Endodermal cell (in vitro differentiated cells): ENCODE measurements around the gene ATP2B1. TPM values are rescaled to one million over a fixed set of nuclear protein-coding genes. Genes with fewer than 3 reads are reported as not detected.

ENCODE experiments used
- DNase-seq: peaks from one replicate; pipeline ENCODE4 v3.0.0-alpha.2; 2017
- H3K27ac ChIP-seq: 2 replicates; pipeline ENCODE4 v1.5.1; 2013; ENCODE audit warnings: mild to moderate bottlenecking, low read depth, low read length, moderate library complexity
- H3K27me3 ChIP-seq: 2 replicates; pipeline ENCODE4 v1.6.1; 2013; ENCODE audit warnings: mild to moderate bottlenecking, low read length, moderate library complexity; ENCODE audit not compliant: insufficient read depth, control insufficient read depth, poor library complexity, severe bottlenecking
- H3K36me3 ChIP-seq: 2 replicates; pipeline ENCODE4 v1.7.0; 2013; ENCODE audit warnings: mild to moderate bottlenecking, low read length, moderate library complexity; ENCODE audit not compliant: control insufficient read depth, insufficient read depth
- H3K4me1 ChIP-seq: one replicate; pipeline ENCODE4 v1.7.0; 2013; ENCODE audit warnings: low read length; ENCODE audit not compliant: control insufficient read depth, insufficient read depth
- H3K4me3 ChIP-seq: 2 replicates; pipeline ENCODE4 v1.5.1; 2013; ENCODE audit warnings: mild to moderate bottlenecking, low read length, moderate library complexity
- H3K9ac ChIP-seq: 2 replicates; pipeline ENCODE4 v1.6.1; 2013; ENCODE audit warnings: mild to moderate bottlenecking, low read length, moderate library complexity; ENCODE audit not compliant: poor library complexity, severe bottlenecking; ENCODE audit errors: extremely low read depth
- H3K9me3 ChIP-seq: 2 replicates; pipeline ENCODE4 v1.6.1; 2013; ENCODE audit warnings: mild to moderate bottlenecking, low read length, moderate library complexity; ENCODE audit not compliant: control insufficient read depth
- H3K27ac Mint-ChIP-seq: 2 replicates; pipeline ENCODE4 v1.8.0; 2020; ENCODE audit warnings: mixed read lengths
- H3K27me3 Mint-ChIP-seq: 2 replicates; pipeline ENCODE4 v1.8.0; 2021; ENCODE audit warnings: mild to moderate bottlenecking, mixed read lengths; ENCODE audit not compliant: insufficient read depth
- H3K36me3 Mint-ChIP-seq: 2 replicates; pipeline ENCODE4 v1.8.0; 2020; ENCODE audit warnings: low read depth, mixed read lengths
- H3K4me1 Mint-ChIP-seq: 2 replicates; pipeline ENCODE4 v1.8.0; 2020; ENCODE audit warnings: mixed read lengths
- H3K4me3 Mint-ChIP-seq: 2 replicates; pipeline ENCODE4 v1.8.0; 2020; ENCODE audit warnings: mild to moderate bottlenecking, moderate library complexity, mixed read lengths
- H3K9me3 Mint-ChIP-seq: 2 replicates; pipeline ENCODE4 v1.8.0; 2020; ENCODE audit warnings: mild to moderate bottlenecking, mixed read lengths
- CTCF ChIP-seq: fragments of 200-600 bp; sonication (generic); conservative IDR thresholded peaks from 2 replicates; pipeline ENCODE4 v1.5.0; 2021; ENCODE audit warnings: antibody characterized with exemption, mild to moderate bottlenecking
- WGBS, 2 experiments: methylation state at CpG; one replicate each; pipeline versions ENCODE4 v1.1.5 to v1.1.7; 2013; ENCODE audit warnings: missing lambda C conversion rate in 2 of 2, mixed read lengths in 1 of 2; ENCODE audit not compliant: insufficient coverage in 1 of 2, insufficient read length in 1 of 2; 5-methylcytosine and 5-hydroxymethylcytosine counted together
- total RNA-seq, 2 donors: library from RNA; stranded (reverse); fragmentation: NEBNext Ultra II Directional in 1 of 2; extraction: Animal tissue kit (Norgen Biotek cat#: 25700) in 1 of 2; gene quantifications; 2 replicates in 1 of 2; 3 replicates in 1 of 2; pipeline ENCODE4 v1.2.1, GENCODE V29; 2021

Gene ATP2B1
- total RNA-seq, 2 donors from 2014 or later, result 66.7 to 81.9 TPM

- H3K9me3 ChIP-seq, result no peaks in the 10 kb centered on the region
- TF ChIP-seq CTCF, result no peak
- H3K4me1 Mint-ChIP-seq, result peaks cover 8% of the 10 kb centered on the region
- H3K9me3 Mint-ChIP-seq, result no peaks in the 10 kb centered on the region
- H3K27ac Mint-ChIP-seq, result no peak overlapping the region
- H3K27me3 Mint-ChIP-seq, result no peaks in the 10 kb centered on the region
- no peaks in the 10 kb centered on the region for H3K36me3 ChIP-seq
- H3K27me3 ChIP-seq, result no peaks in the 10 kb centered on the region
- no peak overlapping the region for H3K4me3 ChIP-seq
- H3K36me3 Mint-ChIP-seq, result no peaks in the 10 kb centered on the region
- DNase-seq, result no peak
- H3K27ac ChIP-seq, result no peak overlapping the region
- no peak overlapping the region for H3K4me3 Mint-ChIP-seq
- H3K9ac ChIP-seq, result no peak overlapping the region
- no peaks in the 10 kb centered on the region for H3K4me1 ChIP-seq
- 98 to 100% methylated on average over 2 to 5 of the region's 5 CpGs for WGBS, 2 experiments
Measured at GRCh38 chr12:89733579-89734201, 25.1 kb upstream of the ATP2B1 start.

GRCh38 chr12:89732522-89732921, 23.9 kb upstream of the ATP2B1 start:
- Histone ChIP-seq H3K36me3 (no peaks in the 10 kb centered on the region), H3K27me3 (no peaks in the 10 kb centered on the region), H3K27ac (no peak overlapping the region), H3K9me3 (no peaks in the 10 kb centered on the region), H3K4me3 (no peak overlapping the region), H3K4me1 (no peaks in the 10 kb centered on the region), H3K9ac (no peak overlapping the region)
- TF ChIP-seq CTCF, result no peak
- Mint-ChIP-seq H3K27ac (no peak overlapping the region), H3K4me3 (no peak overlapping the region), H3K27me3 (no peaks in the 10 kb centered on the region), H3K9me3 (no peaks in the 10 kb centered on the region), H3K4me1 (peaks cover 6% of the 10 kb centered on the region), H3K36me3 (no peaks in the 10 kb centered on the region)
- no peak for DNase-seq
- WGBS, 2 experiments, result 96% methylated on average over 2 of the region's 2 CpGs; no CpG with 5 or more reads in 1 of the 2 experiments

GRCh38 chr12:89731614-89732013, 23.0 kb upstream of the ATP2B1 start:
- H3K36me3 ChIP-seq, result no peaks in the 10 kb centered on the region
- H3K27ac Mint-ChIP-seq, result no peak overlapping the region
- H3K9ac ChIP-seq, result no peak overlapping the region
- no peak overlapping the region for H3K27ac ChIP-seq
- WGBS, 2 experiments, result 92% methylated on average over 2 of the region's 2 CpGs; no CpG with 5 or more reads in 1 of the 2 experiments
- H3K4me3 Mint-ChIP-seq, result no peak overlapping the region
- no peak for DNase-seq
- H3K9me3 Mint-ChIP-seq, result no peaks in the 10 kb centered on the region
- no peaks in the 10 kb centered on the region for H3K27me3 Mint-ChIP-seq
- no peak overlapping the region for H3K4me3 ChIP-seq
- H3K9me3 ChIP-seq, result no peaks in the 10 kb centered on the region
- H3K4me1 ChIP-seq, result no peaks in the 10 kb centered on the region
- H3K36me3 Mint-ChIP-seq, result no peaks in the 10 kb centered on the region
- H3K27me3 ChIP-seq, result no peaks in the 10 kb centered on the region
- TF ChIP-seq CTCF, result no peak
- no peaks in the 10 kb centered on the region for H3K4me1 Mint-ChIP-seq
